Naive thymus-derived CD4-positive, alpha-beta T cell (primary cell): ENCODE measurements around the gene INPP5F. TPM values are rescaled to one million over a fixed set of nuclear protein-coding genes. Genes with fewer than 3 reads are reported as not detected.

Experiments used
- ATAC-seq: fragments of 150-1000 bp; cut with Tn5 transposase; 2 replicates; pipeline ENCODE4 v1.10.0; 2021; ENCODE audit warnings: mild to moderate bottlenecking, moderate library complexity
- CTCF ChIA-PET: fragments of 350-600 bp; sonication (Branson Sonifier 250); formaldehyde crosslinking; loops from one replicate; lab custom pipeline; 2021; ENCODE audit warnings: antibody characterized with exemption; lab: Charles Lee
- POLR2A ChIA-PET: fragments of 350-600 bp; sonication (Branson Sonifier 250); formaldehyde crosslinking; loops from one replicate; lab custom pipeline; 2021; ENCODE audit warnings: antibody characterized with exemption, inconsistent platforms; lab: Charles Lee
- DNase-seq, 9 donors: peaks; one replicate each; pipeline versions ENCODE4 v3.0.0 to v3.0.0-alpha.2; 2020 to 2022; ENCODE audit warnings: mixed read lengths in 1 of 9
- H3K27ac ChIP-seq: one replicate; pipeline ENCODE4 v1.7.0; 2013; ENCODE audit warnings: mild to moderate bottlenecking, low read depth, low read length, moderate library complexity
- H3K27me3 ChIP-seq, 2 donors: one replicate each; pipeline ENCODE4 v1.7.0; 2013; ENCODE audit warnings: low read length in 2 of 2, mild to moderate bottlenecking in 2 of 2, moderate library complexity in 2 of 2; ENCODE audit not compliant: control insufficient read depth in 2 of 2, insufficient read depth in 2 of 2
- H3K36me3 ChIP-seq, 3 experiments: 1 replicate in 2 of 3; 2 replicates in 1 of 3; pipeline ENCODE4 v1.7.0; 2013; ENCODE audit warnings: low read length in 3 of 3, mild to moderate bottlenecking in 3 of 3, moderate library complexity in 1 of 3; ENCODE audit not compliant: insufficient read depth in 3 of 3, control insufficient read depth in 2 of 3
- H3K4me1 ChIP-seq, 2 donors: one replicate each; pipeline ENCODE4 v1.7.0; 2013; ENCODE audit warnings: low read length in 2 of 2, mild to moderate bottlenecking in 2 of 2, moderate library complexity in 1 of 2; ENCODE audit not compliant: control insufficient read depth in 2 of 2, insufficient read depth in 2 of 2
- H3K4me3 ChIP-seq: 2 replicates; pipeline ENCODE4 v1.7.0; 2013; ENCODE audit warnings: mild to moderate bottlenecking, low read length
- H3K9me3 ChIP-seq, 3 experiments: 1 replicate in 2 of 3; 2 replicates in 1 of 3; pipeline ENCODE4 v1.7.0; 2013; ENCODE audit warnings: low read length in 3 of 3; ENCODE audit not compliant: control insufficient read depth in 2 of 3
- H3K27ac Mint-ChIP-seq, 9 donors: one replicate each; pipeline ENCODE4 v1.8.0; 2020 to 2022; ENCODE audit warnings: mixed read lengths in 9 of 9, mild to moderate bottlenecking in 8 of 9, moderate library complexity in 5 of 9, inconsistent platforms in 2 of 9
- H3K27me3 Mint-ChIP-seq, 5 donors: one replicate each; pipeline ENCODE4 v1.8.0; 2021 to 2022; ENCODE audit warnings: mixed read lengths in 5 of 5, mild to moderate bottlenecking in 1 of 5
- H3K36me3 Mint-ChIP-seq, 5 donors: one replicate each; pipeline ENCODE4 v1.8.0; 2020 to 2022; ENCODE audit warnings: mixed read lengths in 5 of 5, mild to moderate bottlenecking in 3 of 5, inconsistent platforms in 1 of 5
- H3K4me1 Mint-ChIP-seq, 7 donors: one replicate each; pipeline ENCODE4 v1.8.0; 2020 to 2022; ENCODE audit warnings: mixed read lengths in 7 of 7, mild to moderate bottlenecking in 3 of 7, inconsistent platforms in 1 of 7
- H3K4me3 Mint-ChIP-seq, 10 donors: one replicate each; pipeline ENCODE4 v1.8.0; 2020 to 2022; ENCODE audit warnings: mild to moderate bottlenecking in 10 of 10, mixed read lengths in 10 of 10, moderate library complexity in 6 of 10, inconsistent platforms in 2 of 10
- H3K9me3 Mint-ChIP-seq, 11 donors: one replicate each; pipeline ENCODE4 v1.8.0; 2020 to 2022; ENCODE audit warnings: mixed read lengths in 11 of 11, mild to moderate bottlenecking in 4 of 11, inconsistent platforms in 1 of 11, moderate library complexity in 1 of 11
- intact Hi-C, 2 donors: fragments of 100-400 bp; cut with micrococcal nuclease; formaldehyde crosslinking; loops; one replicate each; pipeline ENCODE4 v1.15.1; 2023
- polyA plus RNA-seq, 2 donors: library from polyadenylated mRNA; unstranded; fragments of 300-500 nt; fragmentation: Illumina TruSeq; gene quantifications; one replicate each; pipeline ENCODE4 v1.2.3, GENCODE V29; 2021
- total RNA-seq, 6 experiments: library from RNA in 5 of 6; stranded (reverse) in 5 of 6; gene quantifications; 1 replicate in 5 of 6; 2 replicates in 1 of 6; pipeline ENCODE4 v1.2.3 and lab custom pipeline; 2021 to 2026

Gene INPP5F
- total and polyA plus RNA-seq, 7 experiments from 2014 or later, result 3.4 to 12.1 (median 9.7) TPM

DNA sequence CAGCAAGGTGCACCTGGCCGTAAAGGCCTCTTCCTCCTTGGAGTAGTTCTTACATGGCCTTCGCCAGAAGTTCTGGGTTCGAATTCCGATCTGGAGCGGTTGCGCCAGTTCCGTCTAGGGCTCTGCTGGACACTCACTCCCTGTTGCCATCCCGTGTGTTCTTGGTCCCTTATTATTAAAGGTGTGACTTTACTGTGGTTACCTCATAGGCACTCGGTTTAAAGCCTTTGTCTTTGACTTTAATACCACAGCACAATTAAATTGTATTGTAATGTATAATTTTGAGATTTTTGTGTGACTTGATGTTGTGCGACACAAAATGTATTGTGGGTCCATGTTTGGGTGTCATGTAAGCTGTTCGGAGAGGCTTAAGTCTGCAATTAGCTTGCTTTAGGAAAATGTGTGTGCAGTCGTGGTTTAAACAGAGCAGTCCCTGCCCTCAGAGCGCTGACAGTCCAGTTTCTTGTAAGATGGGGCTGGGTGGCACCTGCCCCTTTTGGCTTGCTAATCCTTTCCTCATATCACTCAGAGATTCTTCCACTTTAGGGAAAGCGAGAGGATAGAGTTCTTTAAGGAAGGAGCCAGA lies 919 bp downstream of the INPP5F start:
- Histone ChIP-seq H3K4me3 (peak overlapping the region; percentile 78), H3K27ac (peak overlapping the region; percentile 76), H3K9me3 (no peaks in the 10 kb centered on the region), H3K4me1 (peaks cover 11 to 24% of the 10 kb centered on the region in 2 donors), H3K36me3 (no peaks in the 10 kb centered on the region), H3K27me3 (no peaks in the 10 kb centered on the region)
- no peaks in the 10 kb centered on the region for H3K9me3 Mint-ChIP-seq
- CTCF ChIA-PET, result interaction anchor here (0.9 to 2.1 kb wide), 2 partner anchors 9 to 282 kb away, joined by 3 to 13 read pairs; no protein-coding TSS in a partner anchor
- peak overlapping the region; percentile 89 to 95 (median 94) for H3K4me3 Mint-ChIP-seq
- DNase-seq, result no peak
- no peaks in the 10 kb centered on the region for H3K27me3 Mint-ChIP-seq
- H3K36me3 Mint-ChIP-seq, result no peaks in the 10 kb centered on the region
- H3K27ac Mint-ChIP-seq, result peak overlapping the region; percentile 71 to 88 (median 87)
- ATAC-seq, result no peak
- POLR2A ChIA-PET, result interaction anchor here (0.7 to 2.7 kb wide), 6 partner anchors 10 to 184 kb away, joined by 3 to 10 read pairs (median 8); partner anchors contain the start of genes BAG3 and RGS10
- H3K4me1 Mint-ChIP-seq, result peaks cover 25 to 53% (median 38%) of the 10 kb centered on the region in 7 donors
- intact Hi-C loops, result loop anchor here (1.0 to 5.0 kb wide), 11 partner anchors 11 to 1384 kb away; partner anchors contain the start of genes MCMBP (in 2 of the 2), CACUL1 (in 1 of the 2), EIF3A (in 1 of the 2) and FAM204A (in 1 of the 2)

DNA sequence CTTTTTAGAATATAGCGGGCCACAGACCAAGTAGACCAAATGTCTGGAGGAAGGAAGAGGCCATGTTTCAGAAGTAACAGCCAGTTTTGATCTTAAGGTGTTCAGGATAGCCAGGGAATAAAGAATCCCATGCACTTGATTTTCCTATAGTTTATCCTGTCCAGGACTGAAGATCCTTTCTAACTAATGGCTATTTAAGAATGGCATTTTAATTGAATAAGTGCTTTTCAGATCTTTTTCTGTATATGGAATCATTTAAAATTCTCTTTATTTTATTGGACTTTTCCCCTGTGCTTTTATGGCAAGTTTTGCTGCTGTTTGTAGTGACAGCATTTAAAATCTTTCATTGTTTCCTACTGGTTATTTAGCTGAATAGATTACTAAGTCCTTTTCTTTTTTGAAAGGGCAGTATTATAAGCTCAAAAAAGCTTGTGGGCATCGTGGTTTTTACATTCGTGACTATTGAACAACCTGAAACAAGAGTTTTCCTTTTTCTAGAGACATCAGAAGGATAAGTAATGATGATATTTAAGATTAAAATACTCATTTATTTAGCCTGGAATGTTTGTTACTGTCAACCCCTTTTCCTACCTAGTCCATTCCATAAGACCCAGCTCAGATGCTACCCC lies 2.4 kb downstream of the INPP5F start:
- Histone ChIP-seq H3K4me1 (peaks cover 11 to 24% of the 10 kb centered on the region in 2 donors), H3K36me3 (no peaks in the 10 kb centered on the region), H3K27me3 (no peaks in the 10 kb centered on the region), H3K27ac (no peak overlapping the region), H3K9me3 (no peaks in the 10 kb centered on the region), H3K4me3 (no peak overlapping the region)
- H3K27me3 Mint-ChIP-seq, result no peaks in the 10 kb centered on the region
- no peaks in the 10 kb centered on the region for H3K36me3 Mint-ChIP-seq
- DNase-seq, result no peak
- H3K9me3 Mint-ChIP-seq, result no peaks in the 10 kb centered on the region
- peak overlapping the region; percentile 2 to 95 (median 46) for H3K4me3 Mint-ChIP-seq
- ChIA-PET POLR2A (interaction anchor here (1.0 to 2.5 kb wide), 3 partner anchors 10 to 525 kb away, joined by 3 to 10 read pairs (median 3); no protein-coding TSS in a partner anchor), CTCF (interaction anchor here (1.2 kb wide), 1 partner anchor 131 kb away, joined by 3 read pairs; no protein-coding TSS in a partner anchor)
- no peak for ATAC-seq
- intact Hi-C loops, result loop anchor here (5.0 kb wide), 5 partner anchors 186 to 1386 kb away; partner anchors contain the start of genes CACUL1 (in 1 of the 2), EIF3A (in 1 of the 2), FAM204A (in 1 of the 2) and PRDX3 (in 1 of the 2)
- H3K4me1 Mint-ChIP-seq, result peaks cover 24 to 58% (median 40%) of the 10 kb centered on the region in 7 donors
- H3K27ac Mint-ChIP-seq, result peak overlapping the region in 7 of 9 donors; percentile 10 to 87 (median 73)

DNA sequence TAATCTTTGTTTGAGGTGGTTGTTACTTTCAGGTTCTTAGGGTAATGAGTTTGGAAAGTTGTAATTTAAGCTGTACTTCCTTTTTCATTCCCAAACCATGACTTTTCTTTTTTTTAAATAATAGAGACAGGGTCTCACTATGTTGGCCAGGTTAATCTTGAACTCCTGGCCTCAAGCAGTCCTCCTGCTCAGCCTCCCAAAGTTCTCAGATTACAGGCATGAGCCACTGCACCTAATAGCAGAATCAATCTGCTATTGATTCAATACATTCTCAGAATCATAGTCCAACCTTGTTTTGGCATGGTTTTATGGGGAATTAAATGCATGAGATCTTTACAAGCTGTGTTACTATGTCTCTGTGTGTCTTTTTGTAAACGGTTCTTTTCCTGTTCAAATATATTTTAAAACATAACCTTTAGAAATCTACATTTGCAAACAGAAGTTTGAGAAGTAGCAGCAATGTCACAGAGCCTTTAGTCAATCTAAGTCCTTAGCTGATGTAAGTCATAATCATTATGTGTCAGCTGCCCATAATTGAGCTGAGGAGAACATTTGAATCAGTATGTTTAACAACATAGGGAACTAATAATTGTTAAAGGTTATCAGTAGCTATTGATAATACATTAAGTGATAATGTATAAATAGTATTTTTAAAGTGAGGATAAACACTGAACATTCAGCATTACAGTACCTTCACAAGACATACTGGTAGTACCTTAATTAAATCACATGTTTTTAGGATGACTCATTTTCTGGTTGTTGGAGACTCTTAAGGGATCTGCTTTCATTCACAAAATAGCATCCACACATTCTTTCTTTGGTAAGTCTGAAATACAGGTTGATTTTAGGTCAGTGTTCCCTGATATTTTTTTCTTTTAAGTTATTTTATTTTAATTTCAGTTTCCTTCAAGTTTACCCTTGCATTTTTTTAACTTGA lies 8.8 kb downstream of the INPP5F start:
- intact Hi-C loops, result no loop called here
- ATAC-seq, result no peak
- no peak overlapping the region for H3K4me3 Mint-ChIP-seq

DNA sequence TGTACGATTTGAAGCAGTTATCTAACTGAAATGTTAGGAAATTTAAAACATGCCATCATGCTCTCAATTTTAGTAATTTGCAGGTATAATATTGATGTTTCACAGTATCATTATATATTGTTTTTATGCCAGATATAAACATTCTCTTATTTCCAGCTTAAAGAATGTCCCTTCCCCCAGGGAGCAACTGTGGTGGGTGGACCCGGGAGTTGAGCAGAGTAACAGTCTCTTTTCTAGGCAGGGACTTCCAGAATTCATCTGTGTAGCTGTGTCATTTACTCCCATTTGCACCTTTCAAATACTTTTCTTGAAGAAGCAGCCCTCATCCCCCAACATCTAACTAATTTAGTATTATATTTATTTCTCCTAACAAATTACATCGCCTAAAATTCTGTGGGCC lies 9.6 kb downstream of the INPP5F start:
- H3K4me1 Mint-ChIP-seq, result peaks cover 16 to 58% (median 32%) of the 10 kb centered on the region in 7 donors
- Histone ChIP-seq H3K27me3 (no peaks in the 10 kb centered on the region), H3K9me3 (no peaks in the 10 kb centered on the region), H3K4me1 (peaks cover 6 to 15% of the 10 kb centered on the region in 2 donors), H3K4me3 (no peak overlapping the region), H3K27ac (no peak overlapping the region), H3K36me3 (no peaks in the 10 kb centered on the region)
- no peak for ATAC-seq
- intact Hi-C loops, result no loop called here
- ChIA-PET CTCF (interaction anchor here (0.6 to 3.6 kb wide), 2 partner anchors 9 to 999 kb away, joined by 3 to 13 read pairs; partner anchors contain the start of gene INPP5F), POLR2A (interaction anchor here (1.2 kb wide), 1 partner anchor 10 kb away, joined by 3 read pairs; the partner anchor contains the start of gene INPP5F)
- no peaks in the 10 kb centered on the region for H3K36me3 Mint-ChIP-seq
- H3K27me3 Mint-ChIP-seq, result no peaks in the 10 kb centered on the region
- no peaks in the 10 kb centered on the region for H3K9me3 Mint-ChIP-seq
- H3K4me3 Mint-ChIP-seq, result no peak overlapping the region
- H3K27ac Mint-ChIP-seq, result no peak overlapping the region
- DNase-seq, result no peak

More for the DNA sequence above, 8.8 kb downstream of the INPP5F start:
- DNase-seq, result no peak
- H3K4me1 Mint-ChIP-seq, result peaks cover 13 to 53% (median 29%) of the 10 kb centered on the region in 7 donors
- H3K27me3 Mint-ChIP-seq, result no peaks in the 10 kb centered on the region
- Histone ChIP-seq H3K4me3 (no peak overlapping the region), H3K36me3 (no peaks in the 10 kb centered on the region), H3K9me3 (no peaks in the 10 kb centered on the region), H3K27ac (no peak overlapping the region), H3K4me1 (peaks cover 6 to 15% of the 10 kb centered on the region in 2 donors), H3K27me3 (no peaks in the 10 kb centered on the region)
- H3K9me3 Mint-ChIP-seq, result no peaks in the 10 kb centered on the region
- no peak overlapping the region for H3K27ac Mint-ChIP-seq
- H3K36me3 Mint-ChIP-seq, result no peaks in the 10 kb centered on the region
- CTCF ChIA-PET, result interaction anchor here (0.6 to 3.6 kb wide), 4 partner anchors 8 to 1000 kb away, joined by 3 to 13 read pairs (median 4); partner anchors contain the start of gene INPP5F
- POLR2A ChIA-PET, result interaction anchor here (1.2 kb wide), 1 partner anchor 9 kb away, joined by 3 read pairs; the partner anchor contains the start of gene INPP5F

DNA sequence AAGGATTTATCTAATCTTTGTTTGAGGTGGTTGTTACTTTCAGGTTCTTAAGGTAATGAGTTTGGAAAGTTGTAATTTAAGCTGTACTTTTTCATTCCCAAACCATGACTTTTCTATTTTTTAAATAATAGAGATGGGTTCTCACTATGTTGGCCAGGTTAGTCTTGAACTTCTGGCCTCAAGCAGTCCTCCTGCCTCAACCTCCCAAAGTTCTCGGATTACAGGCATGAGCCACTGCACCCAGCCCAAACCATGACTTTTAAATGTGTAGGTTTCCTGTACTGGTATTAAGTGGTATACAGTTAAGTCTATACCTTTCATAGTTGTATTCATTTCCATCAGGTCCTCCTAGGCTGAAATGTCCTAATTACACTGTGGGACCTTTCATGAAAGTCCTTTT lies 10.4 kb downstream of the INPP5F start:
- H3K9me3 Mint-ChIP-seq, result no peaks in the 10 kb centered on the region
- no peak overlapping the region for H3K4me3 Mint-ChIP-seq
- Histone ChIP-seq H3K27ac (no peak overlapping the region), H3K4me3 (no peak overlapping the region), H3K4me1 (peaks cover 6 to 15% of the 10 kb centered on the region in 2 donors), H3K27me3 (no peaks in the 10 kb centered on the region), H3K36me3 (no peaks in the 10 kb centered on the region), H3K9me3 (no peaks in the 10 kb centered on the region)
- no peaks in the 10 kb centered on the region for H3K36me3 Mint-ChIP-seq
- CTCF ChIA-PET, result interaction anchor here (3.6 kb wide), 1 partner anchor 10 kb away, joined by 13 read pairs; the partner anchor contains the start of gene INPP5F
- peak overlapping the region in 2 of 9 donors; percentile 25 to 75 for H3K27ac Mint-ChIP-seq
- DNase-seq, result no peak
- POLR2A ChIA-PET, result interaction anchor here (2.4 kb wide), 1 partner anchor 10 kb away, joined by 10 read pairs; the partner anchor contains the start of gene INPP5F
- no peaks in the 10 kb centered on the region for H3K27me3 Mint-ChIP-seq
- H3K4me1 Mint-ChIP-seq, result peaks cover 16 to 62% (median 32%) of the 10 kb centered on the region in 7 donors
- intact Hi-C loops, result no loop called here
- no peak for ATAC-seq
